Natural killer cell (primary cell): ENCODE data around the gene CAPZA1. TPM values are rescaled to one million over a fixed set of nuclear protein-coding genes. Genes with fewer than 3 reads are reported as not detected.
A peak's percentile ranks its signal among the peaks of the same experiment; 100 is the strongest.

Experiments
- ATAC-seq, 3 donors: fragments of 150-1000 bp in 2 of 3; fragments of 200-7000 bp in 1 of 3; cut with Tn5 transposase; 1 replicate in 1 of 3; 2 replicates in 2 of 3; pipeline ENCODE4 v1.10.0; 2021; ENCODE audit warnings: mild to moderate bottlenecking in 2 of 3, moderate library complexity in 2 of 3
- DNase-seq, 2 donors: peaks; one replicate each; pipeline versions ENCODE4 v3.0.0 to v3.0.0-alpha.2; 2013 to 2021; ENCODE audit warnings: mixed read lengths in 1 of 2
- H3K27ac ChIP-seq: one replicate; pipeline ENCODE4 v1.5.1; 2013; ENCODE audit warnings: mild to moderate bottlenecking, low read length
- H3K27me3 ChIP-seq: one replicate; pipeline ENCODE4 v1.6.1; 2013; ENCODE audit warnings: low read length; ENCODE audit not compliant: control insufficient read depth, insufficient read depth
- H3K36me3 ChIP-seq: one replicate; pipeline ENCODE4 v1.6.1; 2013; ENCODE audit warnings: low read length; ENCODE audit not compliant: control insufficient read depth, insufficient read depth
- H3K4me1 ChIP-seq: one replicate; pipeline ENCODE4 v1.6.1; 2013; ENCODE audit warnings: low read length; ENCODE audit not compliant: control insufficient read depth, insufficient read depth
- H3K4me3 ChIP-seq: one replicate; pipeline ENCODE4 v1.5.1; 2013; ENCODE audit warnings: low read length
- H3K9me3 ChIP-seq: one replicate; pipeline ENCODE4 v1.6.1; 2013; ENCODE audit warnings: low read length; ENCODE audit not compliant: control insufficient read depth, insufficient read depth
- H3K27ac Mint-ChIP-seq, 2 donors: one replicate each; pipeline ENCODE4 v1.8.0; 2022; ENCODE audit warnings: mild to moderate bottlenecking in 2 of 2, mixed read lengths in 2 of 2, moderate library complexity in 1 of 2
- H3K27me3 Mint-ChIP-seq, 2 donors: one replicate each; pipeline ENCODE4 v1.8.0; 2022; ENCODE audit warnings: low read depth in 2 of 2, mixed read lengths in 2 of 2
- H3K36me3 Mint-ChIP-seq: one replicate; pipeline ENCODE4 v1.8.0; 2022; ENCODE audit warnings: mixed read lengths
- H3K4me1 Mint-ChIP-seq, 2 donors: one replicate each; pipeline ENCODE4 v1.8.0; 2022; ENCODE audit warnings: mixed read lengths in 2 of 2
- H3K4me3 Mint-ChIP-seq: one replicate; pipeline ENCODE4 v1.8.0; 2022; ENCODE audit warnings: mild to moderate bottlenecking, moderate library complexity, mixed read lengths
- H3K9me3 Mint-ChIP-seq, 2 donors: one replicate each; pipeline ENCODE4 v1.8.0; 2022; ENCODE audit warnings: mixed read lengths in 2 of 2
- WGBS: methylation state at CpG from one replicate; pipeline ENCODE4 v1.1.7; 2013; ENCODE audit warnings: missing lambda C conversion rate; ENCODE audit not compliant: insufficient coverage; 5-methylcytosine and 5-hydroxymethylcytosine counted together
- intact Hi-C: fragments of 100-400 bp; cut with micrococcal nuclease; formaldehyde crosslinking; loops from one replicate; pipeline ENCODE4 v1.14.2; 2022
- total RNA-seq, 4 donors: library from RNA; stranded (reverse); fragments of 120-200 nt in 1 of 4; gene quantifications; one replicate each; pipeline versions ENCODE4 v1.2.3 to v1.2.4, GENCODE V29; 2013 to 2022
- TF ChIP-seq, protein P1 (sequence below): fragments of 200-600 bp; IDR thresholded peaks from one replicate; pipeline ENCODE4 v1.8.0; 2022; ENCODE audit warnings: antibody characterized with exemption

Gene CAPZA1
- total RNA-seq, 3 donors from 2014 or later (not counting 1 experiment from before 2014, with no cell fraction given), result 231 to 244 (median 233) TPM

DNA sequence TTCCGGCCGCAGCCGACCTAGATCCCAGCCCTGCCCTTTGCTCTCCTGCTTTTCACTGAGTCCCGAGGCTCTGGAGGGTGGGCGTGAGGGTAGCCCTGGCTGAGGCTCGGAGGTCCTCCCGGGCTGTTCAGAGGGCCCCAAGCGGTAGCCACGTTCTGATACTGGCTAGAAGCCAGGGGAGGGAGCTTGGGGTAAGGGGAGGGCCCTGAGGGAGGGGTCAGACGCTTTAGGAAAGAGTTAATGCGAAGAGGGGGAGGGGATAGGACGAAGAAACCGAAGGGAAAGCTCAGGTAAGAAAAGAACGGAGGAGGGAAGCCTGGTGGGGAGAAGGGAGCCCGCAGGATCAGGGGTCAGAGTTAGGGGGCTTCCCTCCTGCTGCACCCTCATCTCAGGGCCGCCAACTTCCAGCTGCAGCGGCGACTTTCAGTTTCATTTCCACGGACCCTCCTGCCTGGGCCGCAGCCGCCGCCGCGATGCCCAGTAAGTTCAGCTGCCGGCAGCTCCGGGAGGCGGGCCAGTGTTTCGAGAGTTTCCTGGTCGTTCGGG, 54.9 kb downstream of the CAPZA1 start, which contains the start of gene MOV10:
TSS of gene MOV10 (plus strand) at position 220 of the 546 bp plus-strand sequence. CDS start at position 474, 254 bp downstream.
- Mint-ChIP-seq H3K4me3 (peak within 1 kb of the TSS; percentile 97), H3K27ac (peak within 1 kb of the TSS; percentile 95 to 98), H3K4me1 (peaks cover 52 to 62% of the 10 kb centered on the region in 2 donors), H3K9me3 (no peaks in the 10 kb centered on the region), H3K36me3 (peaks cover 23% of the 10 kb centered on the region), H3K27me3 (no peaks in the 10 kb centered on the region)
- WGBS, result 0% methylated on average over 30 of the region's 30 CpGs
- H3K4me3 ChIP-seq, result peak within 1 kb of the TSS; percentile 84
- H3K4me1 ChIP-seq, result peaks cover 18% of the 10 kb centered on the region
- TF ChIP-seq, protein P1, sequence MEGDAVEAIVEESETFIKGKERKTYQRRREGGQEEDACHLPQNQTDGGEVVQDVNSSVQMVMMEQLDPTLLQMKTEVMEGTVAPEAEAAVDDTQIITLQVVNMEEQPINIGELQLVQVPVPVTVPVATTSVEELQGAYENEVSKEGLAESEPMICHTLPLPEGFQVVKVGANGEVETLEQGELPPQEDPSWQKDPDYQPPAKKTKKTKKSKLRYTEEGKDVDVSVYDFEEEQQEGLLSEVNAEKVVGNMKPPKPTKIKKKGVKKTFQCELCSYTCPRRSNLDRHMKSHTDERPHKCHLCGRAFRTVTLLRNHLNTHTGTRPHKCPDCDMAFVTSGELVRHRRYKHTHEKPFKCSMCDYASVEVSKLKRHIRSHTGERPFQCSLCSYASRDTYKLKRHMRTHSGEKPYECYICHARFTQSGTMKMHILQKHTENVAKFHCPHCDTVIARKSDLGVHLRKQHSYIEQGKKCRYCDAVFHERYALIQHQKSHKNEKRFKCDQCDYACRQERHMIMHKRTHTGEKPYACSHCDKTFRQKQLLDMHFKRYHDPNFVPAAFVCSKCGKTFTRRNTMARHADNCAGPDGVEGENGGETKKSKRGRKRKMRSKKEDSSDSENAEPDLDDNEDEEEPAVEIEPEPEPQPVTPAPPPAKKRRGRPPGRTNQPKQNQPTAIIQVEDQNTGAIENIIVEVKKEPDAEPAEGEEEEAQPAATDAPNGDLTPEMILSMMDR, result no peak
- peaks cover 23% of the 10 kb centered on the region for H3K36me3 ChIP-seq
- no peaks in the 10 kb centered on the region for H3K9me3 ChIP-seq
- peak within 1 kb of the TSS; percentile 87 for H3K27ac ChIP-seq
- no peaks in the 10 kb centered on the region for H3K27me3 ChIP-seq
- ATAC-seq, result peak; percentile 82 to 87 (median 82)
- intact Hi-C loops, result loop anchor here (1.0 to 2.0 kb wide), 2 partner anchors 30 to 55 kb away; partner anchors contain the start of genes CAPZA1 and ST7L
- peak; percentile 66 to 82 for DNase-seq

DNA sequence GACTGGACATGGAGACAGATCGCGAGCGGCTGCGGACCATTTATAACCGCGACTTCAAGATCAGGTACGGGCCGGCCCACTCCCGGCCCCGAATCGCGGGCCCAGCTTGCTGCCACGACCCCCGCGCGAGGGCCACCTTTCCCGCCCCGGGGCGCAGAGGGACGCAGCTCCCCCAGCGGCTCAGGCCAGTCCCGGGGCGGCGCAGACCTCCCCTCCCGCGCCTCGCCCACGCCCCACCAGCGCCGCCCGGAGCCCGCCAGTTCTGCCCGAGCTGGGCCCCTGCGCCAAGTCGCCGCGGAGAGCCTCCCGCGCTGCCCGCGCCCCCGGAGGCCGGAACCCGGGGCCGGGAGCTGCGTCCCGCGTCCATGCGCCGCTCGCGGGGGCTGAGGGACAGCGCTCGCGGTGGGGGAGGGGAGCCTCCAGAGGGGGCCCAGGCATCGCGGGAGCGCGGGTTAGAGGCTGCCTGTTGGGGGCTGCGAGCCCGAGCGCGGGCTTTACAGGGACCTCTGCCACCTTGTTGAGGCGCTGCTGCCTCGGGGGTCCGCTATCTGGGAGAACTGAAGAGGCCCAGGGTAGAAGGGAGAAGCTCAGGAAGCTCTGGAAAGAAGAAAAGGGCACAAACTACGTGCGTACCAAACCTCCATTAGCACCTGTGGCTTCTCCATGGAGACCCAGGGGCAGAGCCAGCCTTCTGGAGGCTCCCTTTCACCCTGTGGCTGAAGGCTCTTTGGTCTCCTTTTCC, 55.5 kb downstream of the CAPZA1 start:
- DNase-seq (peak in 1 of 2 donors; percentile 56), ATAC-seq (peak; percentile 56 to 65 (median 62))
- Mint-ChIP-seq H3K27me3 (no peaks in the 10 kb centered on the region), H3K27ac (peak overlapping the region; percentile 95 to 98), H3K36me3 (peaks cover 16% of the 10 kb centered on the region), H3K9me3 (no peaks in the 10 kb centered on the region), H3K4me3 (peak overlapping the region; percentile 97), H3K4me1 (peaks cover 54 to 63% of the 10 kb centered on the region in 2 donors)
- Histone ChIP-seq H3K4me3 (peak overlapping the region; percentile 84), H3K27me3 (no peaks in the 10 kb centered on the region), H3K36me3 (peaks cover 17% of the 10 kb centered on the region), H3K4me1 (peaks cover 18% of the 10 kb centered on the region), H3K27ac (peak overlapping the region; percentile 87), H3K9me3 (no peaks in the 10 kb centered on the region)
- intact Hi-C loops, result loop anchor here (1.0 to 2.0 kb wide), 2 partner anchors 30 to 56 kb away; partner anchors contain the start of genes CAPZA1 and ST7L
- TF ChIP-seq, protein P1, result no peak
- under 1% methylated on average over 68 of the region's 68 CpGs for WGBS

DNA sequence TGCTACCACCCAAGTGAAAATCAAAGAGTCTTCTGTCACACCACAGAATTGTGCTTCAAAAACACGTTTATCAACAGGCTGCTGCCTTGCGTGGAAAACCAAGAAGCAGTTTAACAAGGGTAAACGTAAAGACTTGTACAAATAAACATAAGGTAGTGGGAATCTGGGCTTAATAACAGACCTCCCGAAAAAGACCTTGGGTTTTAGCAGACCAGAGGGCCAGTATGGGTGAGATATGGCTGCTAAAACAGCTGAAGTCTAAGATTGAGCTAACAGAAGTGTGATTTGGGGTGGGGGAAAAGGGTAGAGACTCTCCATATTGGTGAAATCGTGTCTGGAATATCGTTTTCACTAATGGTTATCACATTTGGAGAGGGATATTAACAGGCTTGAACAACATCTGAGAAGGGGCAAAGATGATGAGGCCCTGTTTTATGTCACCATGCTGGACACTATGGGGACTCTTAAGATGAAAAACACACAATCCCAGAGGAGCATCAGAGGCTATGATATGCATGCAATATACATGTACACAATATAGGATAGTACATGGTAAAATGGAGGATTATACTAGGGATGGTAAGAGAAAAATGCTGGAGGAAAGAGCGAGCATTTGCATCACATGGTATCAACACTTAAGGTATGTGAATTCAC, 56.2 kb downstream of the CAPZA1 start:
- WGBS, result 62% methylated on average over 6 of the region's 7 CpGs
- Histone ChIP-seq H3K27me3 (no peaks in the 10 kb centered on the region), H3K27ac (no peak overlapping the region), H3K4me1 (peaks cover 18% of the 10 kb centered on the region), H3K4me3 (peak overlapping the region; percentile 57), H3K9me3 (no peaks in the 10 kb centered on the region), H3K36me3 (peaks cover 10% of the 10 kb centered on the region)
- DNase-seq (no peak), ATAC-seq (no peak)
- peaks cover 54 to 63% of the 10 kb centered on the region in 2 donors for H3K4me1 Mint-ChIP-seq
- intact Hi-C loops, result loop anchor here (2.0 kb wide), 1 partner anchor 29 kb away; no protein-coding TSS in a partner anchor
- TF ChIP-seq, protein P1, result no peak
- H3K36me3 Mint-ChIP-seq, result peaks cover 9% of the 10 kb centered on the region
- H3K27ac Mint-ChIP-seq, result peak overlapping the region; percentile 75 to 98
- no peaks in the 10 kb centered on the region for H3K9me3 Mint-ChIP-seq
- H3K4me3 Mint-ChIP-seq, result peak overlapping the region; percentile 82
- no peaks in the 10 kb centered on the region for H3K27me3 Mint-ChIP-seq
